A549 (cell line): ENCODE results near the gene ABL1.

Source experiments
- CEBPB ChIP-seq, 2 experiments: fragments of >200 bp in 1 of 2; sonication (Bioruptor Twin) in 1 of 2; formaldehyde crosslinking in 1 of 2; IDR thresholded peaks; 2 replicates each; pipeline ENCODE4 v1.6.1; 2012 to 2016
- CHD2 ChIP-seq: fragments of 150-350 bp; IDR thresholded peaks from 2 replicates; pipeline ENCODE4 v1.6.1; 2014; ENCODE audit warnings: low read length; ENCODE audit not compliant: partially characterized antibody
- CTCF ChIP-seq: fragments of >200 bp; sonication (Bioruptor Twin); formaldehyde crosslinking; IDR thresholded peaks from 3 replicates; pipeline ENCODE4 v1.5.1; 2016
- FOSL2 ChIP-seq, 2 experiments: fragments of 450-650 bp in 1 of 2; fragments of >200 bp in 1 of 2; sonication (Bioruptor Twin) in 1 of 2; formaldehyde crosslinking; IDR thresholded peaks; 2 replicates each; pipeline versions ENCODE4 v1.5.0 to v1.6.1; 2016 to 2020; ENCODE audit warnings: mild to moderate bottlenecking in 1 of 2, moderate library complexity in 1 of 2
- KDM1A ChIP-seq: fragments of 200-600 bp; sonication (generic); IDR thresholded peaks from 2 replicates; pipeline ENCODE4 v1.6.1; 2016; ENCODE audit warnings: low read depth, mild to moderate bottlenecking
- POLR2AphosphoS2 ChIP-seq: conservative IDR thresholded peaks from 2 replicates; pipeline ENCODE4 v1.6.1; 2012; ENCODE audit warnings: low read length, improper control_type of control experiment, inconsistent platforms
- RFX5 ChIP-seq: fragments of 450-650 bp; IDR thresholded peaks from 2 replicates; pipeline ENCODE4 v1.7.1; 2014; ENCODE audit warnings: antibody characterized with exemption, mild to moderate bottlenecking, moderate library complexity
- TF ChIP-seq, protein P1 (sequence below): fragments of 250-450 bp; sonication (Bioruptor Pico); IDR thresholded peaks from 2 replicates; pipeline ENCODE4 v1.5.0; 2021; ENCODE audit warnings: mild to moderate bottlenecking, moderate library complexity, borderline replicate concordance
- TF ChIP-seq, protein P2 (sequence below): IDR thresholded peaks from 2 replicates; pipeline ENCODE4 v1.6.1; 2012
- TF ChIP-seq, protein P3 (sequence below): IDR thresholded peaks from 2 replicates; pipeline ENCODE4 v1.6.1; 2012
- TF ChIP-seq, protein P4 (sequence below): fragments of >200 bp; sonication (Bioruptor Twin); formaldehyde crosslinking; IDR thresholded peaks from 3 replicates; pipeline ENCODE4 v1.6.1; 2016

DNA sequence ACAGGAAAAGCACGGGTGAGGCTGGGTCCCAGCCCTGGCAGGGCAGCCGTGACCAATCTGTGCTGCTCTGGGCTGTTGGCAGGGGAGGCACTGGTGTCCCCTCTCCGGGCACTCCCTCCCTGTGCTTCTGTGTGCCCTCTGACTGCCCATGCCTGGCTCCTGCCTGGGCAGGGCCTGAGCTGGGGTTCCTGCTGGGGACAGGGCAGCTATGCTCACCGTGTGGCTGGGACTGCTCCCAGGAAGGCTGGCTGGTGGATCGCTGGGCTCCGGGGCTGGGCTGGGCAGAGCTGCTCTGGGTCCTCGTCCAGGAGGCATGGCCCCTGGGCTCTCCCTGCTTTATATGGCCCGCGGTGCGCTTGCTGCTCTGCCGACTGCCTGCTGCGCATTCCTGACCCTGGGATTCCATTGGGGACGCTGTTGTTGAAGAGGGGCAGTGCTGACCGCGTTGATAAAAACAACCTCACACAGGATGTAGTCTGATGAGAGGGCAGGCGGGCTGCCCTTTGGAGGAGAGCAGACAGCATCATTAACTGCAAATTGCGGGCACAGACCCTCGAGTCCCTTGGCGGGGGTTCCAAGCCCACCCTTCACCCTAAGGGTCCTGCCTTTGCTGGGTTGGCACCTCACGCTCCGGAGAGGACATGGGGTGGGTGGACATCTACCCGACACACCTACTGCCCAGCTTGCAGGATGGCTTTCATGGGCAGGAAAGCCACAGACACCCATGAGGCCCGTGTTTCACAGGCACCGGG is 60.6 kb downstream of the ABL1 start:
- TF ChIP-seq, protein P1, sequence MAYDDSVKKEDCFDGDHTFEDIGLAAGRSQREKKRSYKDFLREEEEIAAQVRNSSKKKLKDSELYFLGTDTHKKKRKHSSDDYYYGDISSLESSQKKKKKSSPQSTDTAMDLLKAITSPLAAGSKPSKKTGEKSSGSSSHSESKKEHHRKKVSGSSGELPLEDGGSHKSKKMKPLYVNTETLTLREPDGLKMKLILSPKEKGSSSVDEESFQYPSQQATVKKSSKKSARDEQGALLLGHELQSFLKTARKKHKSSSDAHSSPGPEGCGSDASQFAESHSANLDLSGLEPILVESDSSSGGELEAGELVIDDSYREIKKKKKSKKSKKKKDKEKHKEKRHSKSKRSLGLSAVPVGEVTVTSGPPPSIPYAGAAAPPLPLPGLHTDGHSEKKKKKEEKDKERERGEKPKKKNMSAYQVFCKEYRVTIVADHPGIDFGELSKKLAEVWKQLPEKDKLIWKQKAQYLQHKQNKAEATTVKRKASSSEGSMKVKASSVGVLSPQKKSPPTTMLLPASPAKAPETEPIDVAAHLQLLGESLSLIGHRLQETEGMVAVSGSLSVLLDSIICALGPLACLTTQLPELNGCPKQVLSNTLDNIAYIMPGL (CRISPR knock-in tag): no peak
- TF ChIP-seq KDM1A (no peak), CTCF (no peak), POLR2AphosphoS2 (no peak), CHD2 (no peak), RFX5 (no peak), CEBPB (IDR thresholded peaks at IDR 0.05) (no peak), FOSL2 (IDR thresholded peaks at IDR 0.05) (no peak), FOSL2 (CRISPR knock-in tag; IDR thresholded peaks at IDR 0.05) (no peak)
- TF ChIP-seq, protein P2, sequence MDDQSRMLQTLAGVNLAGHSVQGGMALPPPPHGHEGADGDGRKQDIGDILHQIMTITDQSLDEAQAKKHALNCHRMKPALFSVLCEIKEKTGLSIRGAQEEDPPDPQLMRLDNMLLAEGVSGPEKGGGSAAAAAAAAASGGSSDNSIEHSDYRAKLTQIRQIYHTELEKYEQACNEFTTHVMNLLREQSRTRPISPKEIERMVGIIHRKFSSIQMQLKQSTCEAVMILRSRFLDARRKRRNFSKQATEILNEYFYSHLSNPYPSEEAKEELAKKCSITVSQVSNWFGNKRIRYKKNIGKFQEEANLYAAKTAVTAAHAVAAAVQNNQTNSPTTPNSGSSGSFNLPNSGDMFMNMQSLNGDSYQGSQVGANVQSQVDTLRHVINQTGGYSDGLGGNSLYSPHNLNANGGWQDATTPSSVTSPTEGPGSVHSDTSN: no peak
- TF ChIP-seq, protein P3, sequence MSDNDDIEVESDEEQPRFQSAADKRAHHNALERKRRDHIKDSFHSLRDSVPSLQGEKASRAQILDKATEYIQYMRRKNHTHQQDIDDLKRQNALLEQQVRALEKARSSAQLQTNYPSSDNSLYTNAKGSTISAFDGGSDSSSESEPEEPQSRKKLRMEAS: no peak
- TF ChIP-seq, protein P4, sequence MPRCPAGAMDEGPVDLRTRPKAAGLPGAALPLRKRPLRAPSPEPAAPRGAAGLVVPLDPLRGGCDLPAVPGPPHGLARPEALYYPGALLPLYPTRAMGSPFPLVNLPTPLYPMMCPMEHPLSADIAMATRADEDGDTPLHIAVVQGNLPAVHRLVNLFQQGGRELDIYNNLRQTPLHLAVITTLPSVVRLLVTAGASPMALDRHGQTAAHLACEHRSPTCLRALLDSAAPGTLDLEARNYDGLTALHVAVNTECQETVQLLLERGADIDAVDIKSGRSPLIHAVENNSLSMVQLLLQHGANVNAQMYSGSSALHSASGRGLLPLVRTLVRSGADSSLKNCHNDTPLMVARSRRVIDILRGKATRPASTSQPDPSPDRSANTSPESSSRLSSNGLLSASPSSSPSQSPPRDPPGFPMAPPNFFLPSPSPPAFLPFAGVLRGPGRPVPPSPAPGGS: no peak
